ENCODE results near the gene ESPL1.

ESPL1 gene

GRCh38 chr12:53279283-53279869, 11.3 kb downstream of the ESPL1 start:
- H3K9me3 ChIP-seq (replicated peaks in 1 of 2; ENCODE audit: control insufficient read depth in 2 of 2, insufficient read depth in 1 of 2, low read depth in 1 of 2, low read length in 2 of 2): peaks cover 0 to 2% of the 10 kb centered on the region in 2 donors
- no peak overlapping the region for H3K18ac ChIP-seq (ENCODE audit: low read length)
- H3K79me1 ChIP-seq (ENCODE audit: low read depth, low read length): peaks cover 4% of the 10 kb centered on the region
- H2BK120ac ChIP-seq (ENCODE audit: low read depth, low read length): no peak overlapping the region
- no peak overlapping the region for H2BK12ac ChIP-seq (ENCODE audit: low read length)
- no peak for DNase-seq (ENCODE audit: low spot score)
- no peak overlapping the region for H4K91ac ChIP-seq (ENCODE audit: low read depth, low read length, poor library complexity)
- no peak overlapping the region for H3K14ac ChIP-seq (ENCODE audit: low read length)
- H3K4me3 ChIP-seq (ENCODE audit: low read length in 2 of 2): no peak overlapping the region
- no peak overlapping the region for H2BK5ac ChIP-seq (ENCODE audit: low read length)
- H3K4ac ChIP-seq (ENCODE audit: low read length): no peak overlapping the region
- H3K4me2 ChIP-seq (ENCODE audit: insufficient read depth, low read length, poor library complexity, severe bottlenecking): no peak overlapping the region
- no peak overlapping the region for H2BK15ac ChIP-seq (ENCODE audit: low read length)
- no peak overlapping the region for H3K27ac ChIP-seq (replicated peaks; ENCODE audit: low read length)
- peaks cover 71 to 93% of the 10 kb centered on the region in 2 donors for H3K36me3 ChIP-seq (replicated peaks in 1 of 2; ENCODE audit: control insufficient read depth in 2 of 2, insufficient read depth in 2 of 2, low read length in 2 of 2)
- no peak overlapping the region for H2AK5ac ChIP-seq (ENCODE audit: low read depth, low read length)
- H3K9ac ChIP-seq (ENCODE audit: low read depth, low read length, poor library complexity): no peak overlapping the region
- H3K27me3 ChIP-seq (ENCODE audit: control insufficient read depth in 3 of 3, insufficient read depth in 3 of 3, low read depth in 1 of 3, low read length in 3 of 3): no peaks in the 10 kb centered on the region
- no peaks in the 10 kb centered on the region for H3K4me1 ChIP-seq (ENCODE audit: control insufficient read depth in 2 of 2, insufficient read depth in 1 of 2, low read depth in 1 of 2, low read length in 2 of 2)
- H4K8ac ChIP-seq (ENCODE audit: low read depth, low read length): no peak overlapping the region
- WGBS, 2 donors (ENCODE audit: extremely low coverage in 2 of 2, insufficient read length in 2 of 2, insufficient replicate concordance in 1 of 2): no CpG with 5 or more reads among the region's 3 CpGs
- H2AFZ ChIP-seq (ENCODE audit: low read length): no peak overlapping the region
- no peak overlapping the region for H3K23ac ChIP-seq (ENCODE audit: low read depth, low read length, poor library complexity)

- Histone ChIP-seq H3K4me2 (ENCODE audit: insufficient read depth, low read length, poor library complexity, severe bottlenecking) (no peak overlapping the region), H2BK12ac (ENCODE audit: low read length) (no peak overlapping the region), H4K8ac (ENCODE audit: low read depth, low read length) (no peak overlapping the region), H3K14ac (ENCODE audit: low read length) (no peak overlapping the region), H3K9me3 (replicated peaks in 1 of 2; ENCODE audit: control insufficient read depth in 2 of 2, insufficient read depth in 1 of 2, low read depth in 1 of 2, low read length in 2 of 2) (peaks cover 0 to 2% of the 10 kb centered on the region in 2 donors), H3K27ac (replicated peaks; ENCODE audit: low read length) (no peak overlapping the region), H3K4me1 (ENCODE audit: control insufficient read depth in 2 of 2, insufficient read depth in 1 of 2, low read depth in 1 of 2, low read length in 2 of 2) (no peaks in the 10 kb centered on the region), H2BK15ac (ENCODE audit: low read length) (no peak overlapping the region), H3K18ac (ENCODE audit: low read length) (no peak overlapping the region), H3K36me3 (replicated peaks in 1 of 2; ENCODE audit: control insufficient read depth in 2 of 2, insufficient read depth in 2 of 2, low read length in 2 of 2) (peaks cover 69 to 92% of the 10 kb centered on the region in 2 donors), H3K27me3 (ENCODE audit: control insufficient read depth in 3 of 3, insufficient read depth in 3 of 3, low read depth in 1 of 3, low read length in 3 of 3) (no peaks in the 10 kb centered on the region), H3K4ac (ENCODE audit: low read length) (no peak overlapping the region), H2AFZ (ENCODE audit: low read length) (no peak overlapping the region), H3K4me3 (ENCODE audit: low read length in 2 of 2) (no peak overlapping the region), H2BK5ac (ENCODE audit: low read length) (no peak overlapping the region), H3K9ac (ENCODE audit: low read depth, low read length, poor library complexity) (no peak overlapping the region), H3K79me1 (ENCODE audit: low read depth, low read length) (no peaks in the 10 kb centered on the region), H3K23ac (ENCODE audit: low read depth, low read length, poor library complexity) (no peak overlapping the region), H4K91ac (ENCODE audit: low read depth, low read length, poor library complexity) (no peak overlapping the region), H2BK120ac (ENCODE audit: low read depth, low read length) (no peak overlapping the region), H2AK5ac (ENCODE audit: low read depth, low read length) (no peak overlapping the region)
- WGBS, 2 donors (ENCODE audit: extremely low coverage in 2 of 2, insufficient read length in 2 of 2, insufficient replicate concordance in 1 of 2): no CpG with 5 or more reads among the region's 9 CpGs
- DNase-seq (ENCODE audit: low spot score): no peak
These were observed 11.9 kb downstream of the ESPL1 start for GRCh38 chr12:53279888-53280498.

GRCh38 chr12:53286448-53286847, 18.3 kb downstream of the ESPL1 start:
- H3K18ac ChIP-seq (ENCODE audit: low read length): no peak overlapping the region
- H3K9ac ChIP-seq (ENCODE audit: low read depth, low read length, poor library complexity): no peak overlapping the region
- DNase-seq (ENCODE audit: low spot score): no peak
- no peak overlapping the region for H4K8ac ChIP-seq (ENCODE audit: low read depth, low read length)
- H3K4me1 ChIP-seq (ENCODE audit: control insufficient read depth in 2 of 2, insufficient read depth in 1 of 2, low read depth in 1 of 2, low read length in 2 of 2): no peaks in the 10 kb centered on the region
- no peaks in the 10 kb centered on the region for H3K79me1 ChIP-seq (ENCODE audit: low read depth, low read length)
- no CpG with 5 or more reads among the region's 9 CpGs for WGBS, 2 donors (ENCODE audit: extremely low coverage in 2 of 2, insufficient read length in 2 of 2, insufficient replicate concordance in 1 of 2)
- no peak overlapping the region for H3K4ac ChIP-seq (ENCODE audit: low read length)
- no peak overlapping the region for H2BK120ac ChIP-seq (ENCODE audit: low read depth, low read length)
- no peak overlapping the region for H2BK5ac ChIP-seq (ENCODE audit: low read length)
- H3K4me2 ChIP-seq (ENCODE audit: insufficient read depth, low read length, poor library complexity, severe bottlenecking): no peak overlapping the region
- H4K91ac ChIP-seq (ENCODE audit: low read depth, low read length, poor library complexity): no peak overlapping the region
- H2AFZ ChIP-seq (ENCODE audit: low read length): no peak overlapping the region
- no peak overlapping the region for H2AK5ac ChIP-seq (ENCODE audit: low read depth, low read length)
- peaks cover 71 to 91% of the 10 kb centered on the region in 2 donors for H3K36me3 ChIP-seq (replicated peaks in 1 of 2; ENCODE audit: control insufficient read depth in 2 of 2, insufficient read depth in 2 of 2, low read length in 2 of 2)
- no peak overlapping the region for H3K14ac ChIP-seq (ENCODE audit: low read length)
- no peak overlapping the region for H3K23ac ChIP-seq (ENCODE audit: low read depth, low read length, poor library complexity)
- H2BK15ac ChIP-seq (ENCODE audit: low read length): no peak overlapping the region
- no peaks in the 10 kb centered on the region for H3K9me3 ChIP-seq (replicated peaks in 1 of 2; ENCODE audit: control insufficient read depth in 2 of 2, insufficient read depth in 1 of 2, low read depth in 1 of 2, low read length in 2 of 2)
- H3K27ac ChIP-seq (replicated peaks; ENCODE audit: low read length): no peak overlapping the region
- no peak overlapping the region for H2BK12ac ChIP-seq (ENCODE audit: low read length)
- H3K27me3 ChIP-seq (ENCODE audit: control insufficient read depth in 3 of 3, insufficient read depth in 3 of 3, low read depth in 1 of 3, low read length in 3 of 3): no peaks in the 10 kb centered on the region
- no peak overlapping the region for H3K4me3 ChIP-seq (ENCODE audit: low read length in 2 of 2)

GRCh38 chr12:53287741-53288216, 19.7 kb downstream of the ESPL1 start:
- H2BK12ac ChIP-seq (ENCODE audit: low read length): no peak overlapping the region
- no peak overlapping the region for H3K27ac ChIP-seq (replicated peaks; ENCODE audit: low read length)
- no peak overlapping the region for H2AFZ ChIP-seq (ENCODE audit: low read length)
- no peak overlapping the region for H3K18ac ChIP-seq (ENCODE audit: low read length)
- no peak overlapping the region for H3K9ac ChIP-seq (ENCODE audit: low read depth, low read length, poor library complexity)
- H3K9me3 ChIP-seq (replicated peaks in 1 of 2; ENCODE audit: control insufficient read depth in 2 of 2, insufficient read depth in 1 of 2, low read depth in 1 of 2, low read length in 2 of 2): no peaks in the 10 kb centered on the region
- H3K79me1 ChIP-seq (ENCODE audit: low read depth, low read length): no peaks in the 10 kb centered on the region
- no peak overlapping the region for H2BK120ac ChIP-seq (ENCODE audit: low read depth, low read length)
- H4K91ac ChIP-seq (ENCODE audit: low read depth, low read length, poor library complexity): no peak overlapping the region
- no peak overlapping the region for H2AK5ac ChIP-seq (ENCODE audit: low read depth, low read length)
- no peak overlapping the region for H3K23ac ChIP-seq (ENCODE audit: low read depth, low read length, poor library complexity)
- WGBS, 2 donors (ENCODE audit: extremely low coverage in 2 of 2, insufficient read length in 2 of 2, insufficient replicate concordance in 1 of 2): no CpG with 5 or more reads among the region's 11 CpGs
- no peaks in the 10 kb centered on the region for H3K4me1 ChIP-seq (ENCODE audit: control insufficient read depth in 2 of 2, insufficient read depth in 1 of 2, low read depth in 1 of 2, low read length in 2 of 2)
- H3K4me3 ChIP-seq (ENCODE audit: low read length in 2 of 2): no peak overlapping the region
- no peak overlapping the region for H3K14ac ChIP-seq (ENCODE audit: low read length)
- no peak overlapping the region for H2BK5ac ChIP-seq (ENCODE audit: low read length)
- peaks cover 73 to 91% of the 10 kb centered on the region in 2 donors for H3K36me3 ChIP-seq (replicated peaks in 1 of 2; ENCODE audit: control insufficient read depth in 2 of 2, insufficient read depth in 2 of 2, low read length in 2 of 2)
- no peak overlapping the region for H3K4me2 ChIP-seq (ENCODE audit: insufficient read depth, low read length, poor library complexity, severe bottlenecking)
- no peak overlapping the region for H3K4ac ChIP-seq (ENCODE audit: low read length)
- H4K8ac ChIP-seq (ENCODE audit: low read depth, low read length): no peak overlapping the region
- H3K27me3 ChIP-seq (ENCODE audit: control insufficient read depth in 3 of 3, insufficient read depth in 3 of 3, low read depth in 1 of 3, low read length in 3 of 3): no peaks in the 10 kb centered on the region
- DNase-seq (ENCODE audit: low spot score): peak; percentile 39
- no peak overlapping the region for H2BK15ac ChIP-seq (ENCODE audit: low read length)

Data from neuronal stem cell (in vitro differentiated cells).